SU-DHL-6 (cell line): ENCODE data around the gene MMRN2.

Source experiments
- H2AFZ ChIP-seq: fragments of 200-600 bp; sonication (generic); 2 replicates; pipeline ENCODE4 v1.6.1; 2014; ENCODE audit warnings: low read depth, mild to moderate bottlenecking, moderate library complexity, mixed read lengths, antibody characterized with exemption, low read length; ENCODE audit not compliant: severe bottlenecking
- H3F3A ChIP-seq: fragments of 200-600 bp; shearing (Covaris generic); 2 replicates; pipeline ENCODE4 v1.6.0; 2016; ENCODE audit warnings: antibody characterized with exemption, mild to moderate bottlenecking; ENCODE audit not compliant: insufficient read depth
- H3K27ac ChIP-seq: fragments of 200-600 bp; sonication (generic); 2 replicates; pipeline ENCODE4 v1.5.1; 2016; ENCODE audit warnings: low read depth, mild to moderate bottlenecking, low read length, moderate library complexity, mixed read lengths
- H3K27me3 ChIP-seq: fragments of 200-600 bp; sonication (generic), shearing (Covaris generic); 2 replicates; pipeline ENCODE4 v1.6.0; 2014; ENCODE audit warnings: mild to moderate bottlenecking, low read length
- H3K36me3 ChIP-seq: fragments of 200-600 bp; sonication (generic); 2 replicates; pipeline ENCODE4 v1.6.1; 2014; ENCODE audit warnings: mild to moderate bottlenecking, low read length, mixed read lengths
- H3K4me2 ChIP-seq: fragments of 300-600, 200-600 bp; shearing (Covaris generic), sonication (generic); 2 replicates; pipeline ENCODE4 v1.6.0; 2014; ENCODE audit warnings: low read length, low read depth, mild to moderate bottlenecking; ENCODE audit not compliant: poor library complexity, severe bottlenecking
- H3K4me3 ChIP-seq: fragments of 200-600 bp; sonication (generic); 2 replicates; pipeline ENCODE4 v1.5.1; 2014; ENCODE audit warnings: antibody characterized with exemption, low read length, mild to moderate bottlenecking, mixed read lengths; ENCODE audit not compliant: insufficient read depth, poor library complexity, severe bottlenecking
- H3K79me2 ChIP-seq: fragments of 200-600 bp; sonication (generic); 2 replicates; pipeline ENCODE4 v1.6.1; 2014; ENCODE audit warnings: mild to moderate bottlenecking, low read length, moderate library complexity; ENCODE audit not compliant: insufficient read depth
- H3K9ac ChIP-seq: fragments of 200-600 bp; sonication (generic); 2 replicates; pipeline ENCODE4 v1.7.0; 2014; ENCODE audit warnings: mild to moderate bottlenecking, low read length
- H3K9me2 ChIP-seq: fragments of 200-600 bp; sonication (generic); replicated peaks from 2 replicates; pipeline ENCODE4 v1.6.1; 2014; ENCODE audit warnings: low read length; ENCODE audit not compliant: insufficient read depth
- H3K9me3 ChIP-seq: fragments of 200-600 bp; sonication (generic); 2 replicates; pipeline ENCODE4 v1.6.1; 2014; ENCODE audit warnings: low read length, mixed read lengths; ENCODE audit not compliant: insufficient read depth
- H4K20me1 ChIP-seq: fragments of 200-600 bp; sonication (generic); 2 replicates; pipeline ENCODE4 v1.6.1; 2014; ENCODE audit warnings: low read depth, mild to moderate bottlenecking, antibody characterized with exemption, low read length, moderate library complexity, mixed read lengths
- EZH2phosphoT487 ChIP-seq: fragments of 200-600 bp; sonication (generic), shearing (Covaris generic); conservative IDR thresholded peaks from 2 replicates; pipeline ENCODE4 v1.6.1; 2018; ENCODE audit warnings: mild to moderate bottlenecking, antibody characterized with exemption, low read length, moderate library complexity, mixed read lengths
- TF ChIP-seq, protein P1 (sequence below): fragments of 200-600 bp; sonication (generic); IDR thresholded peaks from one replicate; pipeline ENCODE4 v1.5.1; 2017; ENCODE audit warnings: antibody characterized with exemption, mild to moderate bottlenecking, low read length, moderate library complexity; ENCODE audit not compliant: insufficient read depth, poor library complexity, severe bottlenecking

Gene MMRN2

DNA sequence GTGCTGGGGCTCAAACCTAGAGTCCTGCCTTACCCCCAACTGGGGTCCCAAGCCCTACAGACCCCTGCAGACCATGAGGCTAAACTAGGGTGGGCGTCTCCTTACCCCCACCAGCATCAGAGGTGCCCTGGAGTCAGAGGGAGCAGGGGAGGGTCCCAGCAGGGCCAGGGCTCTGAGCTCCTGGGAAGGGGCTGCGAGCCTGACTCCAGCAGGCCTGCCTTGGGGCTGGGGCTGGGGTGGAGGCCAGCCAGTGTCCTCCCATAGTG lies 2.3 kb upstream of the MMRN2 start:
- H3K4me3 ChIP-seq, result no peak overlapping the region
- no peak overlapping the region for H2AFZ ChIP-seq
- no peaks in the 10 kb centered on the region for H3K27me3 ChIP-seq
- no peaks in the 10 kb centered on the region for H3K79me2 ChIP-seq
- TF ChIP-seq EZH2phosphoT487, result no peak
- TF ChIP-seq, protein P1, sequence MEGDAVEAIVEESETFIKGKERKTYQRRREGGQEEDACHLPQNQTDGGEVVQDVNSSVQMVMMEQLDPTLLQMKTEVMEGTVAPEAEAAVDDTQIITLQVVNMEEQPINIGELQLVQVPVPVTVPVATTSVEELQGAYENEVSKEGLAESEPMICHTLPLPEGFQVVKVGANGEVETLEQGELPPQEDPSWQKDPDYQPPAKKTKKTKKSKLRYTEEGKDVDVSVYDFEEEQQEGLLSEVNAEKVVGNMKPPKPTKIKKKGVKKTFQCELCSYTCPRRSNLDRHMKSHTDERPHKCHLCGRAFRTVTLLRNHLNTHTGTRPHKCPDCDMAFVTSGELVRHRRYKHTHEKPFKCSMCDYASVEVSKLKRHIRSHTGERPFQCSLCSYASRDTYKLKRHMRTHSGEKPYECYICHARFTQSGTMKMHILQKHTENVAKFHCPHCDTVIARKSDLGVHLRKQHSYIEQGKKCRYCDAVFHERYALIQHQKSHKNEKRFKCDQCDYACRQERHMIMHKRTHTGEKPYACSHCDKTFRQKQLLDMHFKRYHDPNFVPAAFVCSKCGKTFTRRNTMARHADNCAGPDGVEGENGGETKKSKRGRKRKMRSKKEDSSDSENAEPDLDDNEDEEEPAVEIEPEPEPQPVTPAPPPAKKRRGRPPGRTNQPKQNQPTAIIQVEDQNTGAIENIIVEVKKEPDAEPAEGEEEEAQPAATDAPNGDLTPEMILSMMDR, result no peak
- H4K20me1 ChIP-seq, result no peaks in the 10 kb centered on the region
- H3K9me2 ChIP-seq, result no peaks in the 10 kb centered on the region
- no peak overlapping the region for H3K4me2 ChIP-seq
- no peaks in the 10 kb centered on the region for H3K9me3 ChIP-seq
- no peak overlapping the region for H3K27ac ChIP-seq
- no peak overlapping the region for H3K9ac ChIP-seq
- H3K36me3 ChIP-seq, result no peaks in the 10 kb centered on the region
- no peaks in the 10 kb centered on the region for H3F3A ChIP-seq

DNA sequence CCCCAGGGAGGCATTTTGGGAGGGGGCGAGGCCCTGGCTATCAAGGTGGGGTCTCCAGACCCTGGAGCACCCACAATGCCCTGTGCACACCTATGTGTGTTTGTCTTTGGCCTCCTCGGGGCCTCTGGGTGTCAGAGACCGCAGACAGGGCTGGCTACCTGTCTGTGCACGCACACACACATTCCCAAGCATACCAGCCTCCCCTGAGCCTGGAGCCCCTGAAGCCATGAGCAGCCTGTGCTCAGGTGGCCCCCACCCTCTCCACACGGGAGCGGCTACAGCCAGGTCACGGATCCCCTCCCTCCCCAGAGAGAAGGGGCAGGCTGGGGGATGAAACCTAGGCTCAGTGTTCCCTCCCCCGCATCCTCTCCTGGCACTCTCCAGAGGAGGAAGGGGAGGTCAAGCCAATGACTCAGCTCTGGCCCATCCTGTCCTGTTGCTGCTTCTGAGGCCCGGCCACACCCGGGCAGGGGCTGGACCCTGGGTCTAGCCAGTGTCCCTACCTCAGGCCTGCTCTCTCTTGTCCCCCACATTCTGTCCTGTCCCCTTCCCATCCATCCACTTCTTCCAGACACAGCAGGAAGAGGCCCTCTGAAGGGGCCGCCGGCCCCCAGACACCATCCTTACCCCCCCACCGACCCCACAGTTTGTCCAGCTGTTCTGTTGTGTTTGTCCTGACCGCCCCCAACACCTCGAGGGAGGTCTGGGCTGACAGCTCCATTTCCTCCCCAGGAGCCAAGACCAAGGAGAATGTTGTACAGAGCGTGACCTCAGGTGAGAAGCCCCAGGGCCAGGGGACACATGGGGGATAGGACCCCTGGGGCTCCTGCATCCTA lies 1.7 kb upstream of the MMRN2 start:
- Histone ChIP-seq H3K9ac (no peak overlapping the region), H3K9me3 (no peaks in the 10 kb centered on the region), H3K4me3 (no peak overlapping the region), H3F3A (no peaks in the 10 kb centered on the region), H3K36me3 (no peaks in the 10 kb centered on the region), H4K20me1 (no peaks in the 10 kb centered on the region), H3K79me2 (no peaks in the 10 kb centered on the region), H3K4me2 (no peak overlapping the region), H3K27me3 (no peaks in the 10 kb centered on the region), H3K27ac (no peak overlapping the region), H2AFZ (no peak overlapping the region), H3K9me2 (no peaks in the 10 kb centered on the region)
- TF ChIP-seq EZH2phosphoT487, result no peak
- TF ChIP-seq, protein P1, result no peak

DNA sequence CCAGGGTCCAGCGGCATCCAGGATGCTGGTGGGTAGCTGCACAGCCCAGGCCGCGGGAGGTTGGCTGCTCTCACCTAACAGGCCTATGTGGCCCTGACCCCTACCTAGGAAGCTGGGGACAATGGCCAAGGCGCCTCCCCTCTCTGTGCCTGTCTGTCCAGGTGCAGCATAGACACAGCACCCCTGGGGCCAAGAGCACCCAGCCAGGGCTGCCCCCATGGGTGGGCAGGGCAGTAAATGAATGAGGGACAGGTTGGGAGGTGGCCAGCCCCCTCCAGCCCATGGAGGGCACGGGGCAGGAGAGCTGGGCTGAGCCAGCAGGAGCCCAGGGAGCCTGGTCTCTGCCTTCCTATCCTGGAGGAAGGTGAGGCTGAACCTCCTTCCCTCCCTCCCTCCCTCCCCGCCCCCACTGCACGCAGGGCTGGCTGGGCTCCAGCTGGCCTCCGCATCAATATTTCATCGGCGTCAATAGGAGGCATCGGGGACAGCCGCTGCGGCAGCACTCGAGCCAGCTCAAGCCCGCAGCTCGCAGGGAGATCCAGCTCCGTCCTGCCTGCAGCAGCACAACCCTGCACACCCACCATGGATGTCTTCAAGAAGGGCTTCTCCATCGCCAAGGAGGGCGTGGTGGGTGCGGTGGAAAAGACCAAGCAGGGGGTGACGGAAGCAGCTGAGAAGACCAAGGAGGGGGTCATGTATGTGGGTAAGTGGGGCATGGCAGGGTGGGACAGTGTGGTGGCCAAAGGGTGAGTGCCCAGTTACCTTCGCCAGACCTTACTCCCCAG lies 893 bp upstream of the MMRN2 start, which contains the start of gene SNCG:
TSS of gene SNCG (plus strand) at position 484 of the 785 bp plus-strand sequence. CDS start at position 583, 99 bp downstream.
- Histone ChIP-seq H3K4me2 (no peak within 1 kb of the TSS), H3K27me3 (no peaks in the 10 kb centered on the region), H3K9me2 (no peaks in the 10 kb centered on the region), H3K36me3 (no peaks in the 10 kb centered on the region), H3K79me2 (no peaks in the 10 kb centered on the region), H3K27ac (no peak within 1 kb of the TSS), H3K4me3 (no peak within 1 kb of the TSS), H3K9me3 (no peaks in the 10 kb centered on the region), H4K20me1 (no peaks in the 10 kb centered on the region), H3K9ac (no peak within 1 kb of the TSS), H2AFZ (no peak within 1 kb of the TSS), H3F3A (no peaks in the 10 kb centered on the region)
- TF ChIP-seq, protein P1, result no peak
- no peak for TF ChIP-seq EZH2phosphoT487
